ENCODE data around the gene PLCB1.
A peak's percentile ranks its signal among the peaks of the same experiment; 100 is the strongest.

PLCB1 gene

DNA sequence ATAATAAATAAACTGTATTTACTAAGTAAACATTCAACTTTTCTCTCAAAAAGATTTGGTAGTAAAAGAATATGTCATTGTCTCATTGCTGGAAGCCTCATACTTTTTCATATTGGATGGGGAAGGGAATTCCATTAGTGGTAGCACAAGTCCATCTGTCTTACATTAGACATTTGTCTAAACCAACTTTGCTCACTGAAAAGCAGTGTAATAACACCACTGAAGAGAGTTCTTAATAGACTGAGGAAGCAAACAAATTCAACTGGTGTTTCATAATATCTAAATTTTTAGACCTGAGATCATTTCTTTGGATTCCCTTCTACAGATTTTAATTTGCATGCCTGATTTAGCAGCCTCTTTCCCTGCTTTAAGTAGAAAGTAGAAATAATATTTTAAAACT is 62.7 kb downstream of the PLCB1 start:
- Mint-ChIP-seq H3K4me3 (no peak overlapping the region), H3K36me3 (no peaks in the 10 kb centered on the region), H3K27ac (no peak overlapping the region), H3K9me3 (peaks cover 8% of the 10 kb centered on the region), H3K27me3 (no peaks in the 10 kb centered on the region), H3K4me1 (no peaks in the 10 kb centered on the region)
- DNase-seq (ENCODE audit: low spot score in 2 of 2) (no peak), ATAC-seq (ENCODE audit: low read depth) (no peak)

DNA sequence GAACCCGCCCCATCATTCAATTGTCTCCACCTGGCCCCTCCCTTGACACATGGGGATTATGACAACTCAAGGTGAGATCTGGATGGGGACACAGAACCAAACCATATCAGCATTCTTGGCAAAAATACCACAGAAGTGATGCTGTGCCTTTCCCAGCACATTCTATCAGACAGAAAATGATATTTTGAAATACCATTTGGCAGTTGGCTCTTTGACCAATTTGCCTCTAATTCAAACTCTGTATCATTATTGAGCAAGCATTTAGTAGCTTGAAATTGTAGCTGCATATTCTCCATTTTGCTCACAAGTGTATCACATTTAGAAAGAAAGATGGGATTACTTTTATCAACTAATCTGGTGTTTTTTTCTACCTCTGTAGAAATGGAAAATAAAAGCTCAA is 64.0 kb downstream of the PLCB1 start:
- Mint-ChIP-seq H3K4me3 (no peak overlapping the region), H3K9me3 (peaks cover 8% of the 10 kb centered on the region), H3K27me3 (no peaks in the 10 kb centered on the region), H3K4me1 (no peaks in the 10 kb centered on the region), H3K36me3 (no peaks in the 10 kb centered on the region), H3K27ac (no peak overlapping the region)
- ATAC-seq (ENCODE audit: low read depth) = no peak
- DNase-seq (ENCODE audit: low spot score in 2 of 2) = no peak

DNA sequence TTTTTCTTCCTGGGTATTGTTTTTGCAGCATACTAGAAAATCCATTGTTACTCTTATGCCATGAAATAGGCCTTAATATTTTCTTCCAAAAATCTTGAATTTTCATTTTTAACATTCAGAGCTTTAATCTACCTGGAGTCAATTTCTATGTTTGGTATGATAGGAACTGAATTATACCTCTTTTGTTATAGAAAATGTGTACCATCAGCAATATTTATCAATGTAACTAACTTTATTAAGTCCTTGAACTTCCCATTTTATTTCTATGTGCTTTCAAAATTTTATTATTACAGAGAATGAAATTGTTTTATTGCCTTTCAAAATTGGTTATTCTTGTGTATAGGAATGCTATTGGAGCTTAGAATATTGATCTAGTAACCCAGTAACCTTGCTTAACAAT is 68.2 kb downstream of the PLCB1 start:
- ATAC-seq (ENCODE audit: low read depth) (no peak), DNase-seq (ENCODE audit: low spot score in 2 of 2) (no peak)
- Mint-ChIP-seq H3K27ac (no peak overlapping the region), H3K27me3 (peaks cover 10% of the 10 kb centered on the region), H3K4me1 (no peaks in the 10 kb centered on the region), H3K36me3 (peaks cover 2% of the 10 kb centered on the region), H3K4me3 (no peak overlapping the region), H3K9me3 (peaks cover 4% of the 10 kb centered on the region)

DNA sequence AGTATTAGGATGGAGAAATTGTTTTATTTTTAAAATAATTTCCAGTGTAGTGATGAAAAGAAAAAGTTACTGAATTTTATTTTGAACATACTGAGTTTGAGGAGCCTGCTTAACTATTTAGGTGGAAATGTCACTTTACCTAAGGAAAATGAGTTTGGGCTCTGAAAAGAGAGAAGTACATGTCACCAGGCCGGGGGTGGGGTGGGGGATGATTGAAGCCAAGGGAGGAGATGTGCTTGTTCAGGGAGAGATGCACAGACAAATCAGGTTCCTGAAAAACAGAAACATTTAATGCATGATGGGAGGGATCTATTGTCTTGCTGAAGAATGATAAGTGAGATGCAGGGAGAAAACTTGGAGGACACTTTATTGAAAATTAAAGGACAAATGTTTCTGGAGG is 71.3 kb downstream of the PLCB1 start:
- ATAC-seq (ENCODE audit: low read depth) = no peak
- peaks cover 3% of the 10 kb centered on the region for H3K9me3 Mint-ChIP-seq
- no peak overlapping the region for H3K27ac Mint-ChIP-seq
- peaks cover 10% of the 10 kb centered on the region for H3K27me3 Mint-ChIP-seq
- DNase-seq (ENCODE audit: low spot score in 2 of 2) = no peak
- no peaks in the 10 kb centered on the region for H3K4me1 Mint-ChIP-seq
- peaks cover 2% of the 10 kb centered on the region for H3K36me3 Mint-ChIP-seq
- H3K4me3 Mint-ChIP-seq = no peak overlapping the region

DNA sequence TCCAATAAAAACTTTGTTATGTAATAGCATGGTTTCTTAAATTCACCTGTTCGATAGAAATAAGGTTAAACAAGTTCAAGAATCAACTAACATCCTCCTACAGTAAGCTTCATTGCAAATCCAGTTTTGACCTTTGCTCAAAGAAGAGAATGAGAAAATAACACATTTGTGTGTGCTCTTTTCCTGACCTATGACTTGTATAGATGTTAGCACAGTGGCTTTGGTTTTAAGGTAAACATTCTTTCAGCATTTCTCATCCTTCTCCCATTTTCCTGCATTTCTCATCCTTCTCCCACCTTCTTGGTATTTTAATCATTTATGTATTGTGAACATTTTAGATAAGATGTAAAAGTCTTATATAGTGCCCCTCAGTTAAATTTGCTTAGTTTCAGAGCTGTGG is 73.9 kb downstream of the PLCB1 start:
- Mint-ChIP-seq H3K27me3 (peaks cover 10% of the 10 kb centered on the region), H3K9me3 (peaks cover 3% of the 10 kb centered on the region), H3K4me3 (no peak overlapping the region), H3K27ac (no peak overlapping the region), H3K4me1 (no peaks in the 10 kb centered on the region), H3K36me3 (peaks cover 2% of the 10 kb centered on the region)
- no peak for ATAC-seq (ENCODE audit: low read depth)
- no peak for DNase-seq (ENCODE audit: low spot score in 2 of 2)

DNA sequence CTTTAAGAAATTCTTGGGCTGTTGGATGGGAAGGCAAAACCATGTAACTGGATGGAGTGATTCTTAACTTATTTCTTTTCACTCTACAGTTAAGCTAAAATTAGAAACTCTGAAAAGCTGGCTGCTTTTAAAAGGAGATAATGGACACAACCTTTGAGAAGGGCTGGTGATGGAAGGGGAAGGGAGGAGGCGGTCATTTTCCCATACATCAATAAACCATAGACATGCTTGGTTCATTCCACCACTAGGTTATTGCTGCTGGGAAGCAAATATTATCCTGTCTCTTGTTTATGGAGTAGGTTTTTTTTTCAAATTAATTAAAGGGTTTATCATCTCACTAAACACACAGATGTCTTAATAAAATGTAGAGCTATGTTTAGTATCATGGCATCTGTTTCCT is 76.2 kb downstream of the PLCB1 start:
- Mint-ChIP-seq H3K27ac (no peak overlapping the region), H3K4me3 (no peak overlapping the region), H3K9me3 (no peaks in the 10 kb centered on the region), H3K4me1 (no peaks in the 10 kb centered on the region), H3K27me3 (peaks cover 6% of the 10 kb centered on the region), H3K36me3 (no peaks in the 10 kb centered on the region)
- DNase-seq (ENCODE audit: low spot score in 2 of 2) (no peak), ATAC-seq (ENCODE audit: low read depth) (no peak)

DNA sequence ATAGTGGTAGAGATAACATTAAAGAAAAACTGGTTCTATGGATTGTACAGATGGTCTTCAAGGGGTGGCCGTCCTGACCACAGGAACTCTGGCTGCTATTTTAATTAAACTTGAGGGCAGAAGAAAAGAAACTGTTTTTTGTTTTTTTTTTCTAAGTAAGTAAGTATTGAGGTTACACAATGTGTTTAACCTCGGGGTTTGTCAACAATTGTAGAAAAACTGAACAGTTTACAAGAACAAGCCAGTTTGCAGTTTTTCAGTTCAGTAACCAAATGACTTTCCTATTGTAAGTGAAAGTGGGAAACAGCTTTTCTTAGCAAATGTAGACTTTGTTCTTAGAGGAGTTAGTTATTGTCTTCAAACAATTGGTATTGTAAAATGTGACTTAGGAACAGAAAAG is 77.0 kb downstream of the PLCB1 start:
- Mint-ChIP-seq H3K27me3 (peaks cover 1% of the 10 kb centered on the region), H3K4me3 (no peak overlapping the region), H3K9me3 (no peaks in the 10 kb centered on the region), H3K4me1 (no peaks in the 10 kb centered on the region), H3K27ac (no peak overlapping the region), H3K36me3 (no peaks in the 10 kb centered on the region)
- DNase-seq (ENCODE audit: low spot score in 2 of 2) = no peak
- no peak for ATAC-seq (ENCODE audit: low read depth)

DNA sequence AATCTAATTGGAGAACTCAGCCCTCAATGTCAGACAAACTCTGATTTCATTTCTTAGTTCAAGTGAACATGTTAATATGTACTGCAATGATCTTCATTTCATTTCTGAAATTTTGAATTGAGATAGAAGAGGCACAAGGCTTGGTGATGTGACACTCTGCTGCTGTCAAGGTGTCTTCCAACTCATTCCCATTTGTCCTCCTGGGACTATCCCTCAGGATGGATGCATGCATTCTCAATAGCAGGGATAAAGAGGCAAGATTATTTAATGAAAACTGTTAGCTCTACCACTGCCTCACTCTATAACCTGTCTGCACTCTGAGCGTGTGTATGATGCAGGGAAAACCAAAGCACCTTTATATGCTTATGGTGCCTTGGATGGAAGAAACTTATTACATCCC is 78.7 kb downstream of the PLCB1 start:
- Mint-ChIP-seq H3K27ac (no peak overlapping the region), H3K27me3 (peaks cover 1% of the 10 kb centered on the region), H3K4me1 (no peaks in the 10 kb centered on the region), H3K36me3 (no peaks in the 10 kb centered on the region), H3K9me3 (no peaks in the 10 kb centered on the region), H3K4me3 (no peak overlapping the region)
- no peak for DNase-seq (ENCODE audit: low spot score in 2 of 2)
- ATAC-seq (ENCODE audit: low read depth) = no peak

DNA sequence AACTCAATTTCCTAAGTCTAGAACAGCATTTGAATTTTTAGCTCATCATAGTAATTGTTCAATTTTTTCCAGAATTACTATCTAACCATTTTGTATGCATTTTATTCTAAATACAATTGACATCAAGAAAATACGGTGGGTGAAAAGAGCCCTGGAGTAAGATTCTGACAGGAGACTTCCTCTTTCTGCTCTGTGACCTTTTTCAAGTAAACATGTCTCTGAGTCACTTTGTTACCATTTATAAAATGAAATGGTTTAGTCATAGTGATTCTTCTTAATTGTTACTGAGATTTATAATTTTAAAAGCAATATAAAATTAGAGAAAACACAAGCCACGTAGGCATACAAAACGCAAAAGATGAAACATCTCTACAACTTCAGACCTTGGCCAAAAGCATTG is 80.2 kb downstream of the PLCB1 start:
- no peaks in the 10 kb centered on the region for H3K4me1 Mint-ChIP-seq
- peaks cover 1% of the 10 kb centered on the region for H3K27me3 Mint-ChIP-seq
- ATAC-seq (ENCODE audit: low read depth) = no peak
- no peaks in the 10 kb centered on the region for H3K9me3 Mint-ChIP-seq
- DNase-seq (ENCODE audit: low spot score in 2 of 2) = no peak
- no peak overlapping the region for H3K4me3 Mint-ChIP-seq
- no peaks in the 10 kb centered on the region for H3K36me3 Mint-ChIP-seq
- no peak overlapping the region for H3K27ac Mint-ChIP-seq

DNA sequence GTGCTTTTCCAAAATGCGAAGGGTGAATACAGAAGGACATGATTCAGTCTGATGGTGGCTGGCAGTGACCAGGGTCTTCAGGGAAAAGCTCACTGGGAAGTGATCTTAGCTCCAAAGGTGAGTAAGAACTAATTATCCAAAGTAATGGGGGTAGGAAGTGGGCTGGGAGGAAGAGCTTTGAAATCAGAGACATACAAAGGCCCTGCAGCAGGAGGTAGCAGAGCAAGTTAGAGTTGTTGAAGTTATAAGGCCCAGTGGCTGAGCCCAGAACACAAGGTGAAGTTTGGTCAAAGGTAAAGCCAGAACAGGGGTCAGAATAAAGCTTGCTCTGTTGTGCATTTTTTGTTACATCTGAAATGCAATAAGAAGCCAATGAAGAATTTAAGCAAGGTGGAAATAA is 81.2 kb downstream of the PLCB1 start:
- Mint-ChIP-seq H3K27me3 (peaks cover 1% of the 10 kb centered on the region), H3K9me3 (no peaks in the 10 kb centered on the region), H3K4me3 (peak overlapping the region; percentile 28), H3K36me3 (no peaks in the 10 kb centered on the region), H3K27ac (no peak overlapping the region), H3K4me1 (no peaks in the 10 kb centered on the region)
- DNase-seq (ENCODE audit: low spot score in 2 of 2) (no peak), ATAC-seq (ENCODE audit: low read depth) (no peak)

DNA sequence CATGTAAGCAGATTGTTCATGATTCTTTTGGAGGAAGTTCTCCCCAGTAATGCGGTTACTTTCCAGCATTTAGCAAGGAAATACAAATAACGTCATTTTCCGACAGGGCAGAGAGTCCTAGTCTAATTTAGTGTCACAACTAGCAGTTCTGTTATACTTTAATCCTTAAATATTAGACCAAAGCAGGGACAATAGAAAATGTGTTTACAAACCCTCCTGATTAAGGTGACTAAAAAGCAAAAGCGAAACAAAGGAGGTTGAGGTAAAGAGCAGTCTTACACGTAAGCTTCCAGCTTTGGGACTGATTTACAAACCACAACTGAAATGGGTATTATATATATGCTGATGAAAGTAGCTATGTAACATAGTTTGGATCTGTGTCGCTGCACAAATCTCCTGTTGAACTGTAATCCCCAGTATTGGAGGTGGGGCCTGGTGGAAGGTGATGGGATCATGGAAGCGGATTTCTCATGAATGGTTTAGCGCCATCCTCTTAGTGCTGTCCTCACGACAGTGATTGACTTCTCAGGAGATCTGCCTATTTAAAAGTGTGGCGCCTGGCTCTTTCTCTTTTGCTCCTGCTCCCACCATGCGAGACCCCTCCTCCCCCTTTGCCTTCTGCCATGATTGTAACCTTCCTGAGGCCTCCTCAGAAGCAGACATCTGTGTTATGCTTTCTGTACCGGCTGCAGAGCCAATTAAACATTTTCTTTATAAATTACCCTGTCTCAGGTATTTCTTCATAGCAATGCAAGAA is 81.9 kb downstream of the PLCB1 start:
- Mint-ChIP-seq H3K27ac (no peak overlapping the region), H3K4me3 (peak overlapping the region; percentile 27), H3K4me1 (no peaks in the 10 kb centered on the region)

DNA sequence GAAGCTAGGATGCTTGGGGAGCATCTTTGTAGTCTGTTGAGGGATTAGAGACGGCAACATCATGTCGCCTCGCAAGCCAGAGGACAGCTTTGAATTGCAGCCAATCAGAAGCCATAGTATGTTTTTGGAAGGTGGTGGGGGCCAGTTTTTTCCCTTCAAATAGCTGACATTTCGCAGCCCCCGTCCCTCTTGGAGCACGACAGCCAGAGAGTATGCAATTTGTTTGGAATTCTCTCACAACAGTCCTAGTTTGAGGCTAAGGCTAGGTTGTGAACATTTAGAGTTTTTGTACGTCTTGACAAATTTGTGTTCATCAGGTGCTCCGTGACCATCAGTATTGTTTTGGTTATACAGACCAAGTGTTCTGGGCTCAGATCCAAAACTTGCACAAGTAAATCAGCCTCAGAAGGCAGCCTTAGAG is 83.3 kb downstream of the PLCB1 start:
- H3K9me3 Mint-ChIP-seq = no peaks in the 10 kb centered on the region
- no peaks in the 10 kb centered on the region for H3K4me1 Mint-ChIP-seq
- H3K27ac Mint-ChIP-seq = no peak overlapping the region
- H3K27me3 Mint-ChIP-seq = peaks cover 1% of the 10 kb centered on the region
- ATAC-seq (ENCODE audit: low read depth) (no peak), DNase-seq (ENCODE audit: low spot score in 2 of 2) (no peak)
- no peak overlapping the region for H3K4me3 Mint-ChIP-seq
- no peaks in the 10 kb centered on the region for H3K36me3 Mint-ChIP-seq

More for the DNA sequence above, 81.9 kb downstream of the PLCB1 start:
- ATAC-seq (ENCODE audit: low read depth) = no peak
- Mint-ChIP-seq H3K9me3 (no peaks in the 10 kb centered on the region), H3K27me3 (peaks cover 1% of the 10 kb centered on the region), H3K36me3 (no peaks in the 10 kb centered on the region)
- DNase-seq (ENCODE audit: low spot score in 2 of 2) = no peak

DNA sequence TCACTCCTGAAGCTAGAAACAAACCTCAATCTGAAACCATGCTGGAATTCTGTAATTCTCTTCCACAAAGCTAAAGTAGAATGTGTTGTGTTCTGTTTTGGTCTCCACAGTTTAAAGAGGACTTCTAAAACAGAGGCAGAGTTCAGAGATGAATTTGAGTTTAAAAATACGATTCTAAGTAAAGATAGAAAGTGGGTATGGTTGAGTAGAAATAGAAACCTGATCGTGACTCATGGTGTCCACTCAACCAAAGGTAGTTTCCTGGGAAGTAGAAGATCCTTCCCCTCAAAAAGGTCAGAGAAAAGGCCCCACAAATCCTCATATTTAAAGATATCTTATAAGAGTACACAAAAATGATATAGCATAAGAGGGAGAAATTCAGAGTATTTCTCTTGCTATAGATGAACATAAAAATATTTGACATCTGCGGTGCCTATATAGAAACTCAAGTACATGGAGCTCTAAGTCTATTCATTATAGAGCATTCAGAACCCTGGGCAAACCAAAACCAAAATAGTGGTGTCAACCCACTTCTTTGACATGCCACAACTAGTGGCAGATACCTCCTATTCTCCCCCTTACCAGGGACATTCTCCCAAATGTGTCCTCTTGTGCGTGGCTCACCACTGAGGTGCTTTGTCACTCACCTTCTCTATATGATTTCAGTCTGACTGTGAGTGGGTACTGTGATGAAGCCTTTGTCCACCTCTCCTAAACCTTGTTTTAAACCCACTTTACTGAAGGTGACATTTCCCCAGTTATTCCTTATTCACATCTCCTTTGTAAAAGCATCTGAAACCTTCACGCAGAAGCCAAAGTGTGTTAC is 84.5 kb downstream of the PLCB1 start:
- H3K9me3 Mint-ChIP-seq = no peaks in the 10 kb centered on the region
- H3K27ac Mint-ChIP-seq = no peak overlapping the region
- no peaks in the 10 kb centered on the region for H3K4me1 Mint-ChIP-seq
- H3K4me3 Mint-ChIP-seq = no peak overlapping the region
- DNase-seq (ENCODE audit: low spot score in 2 of 2) (no peak), ATAC-seq (ENCODE audit: low read depth) (no peak)
- H3K27me3 Mint-ChIP-seq = peaks cover 1% of the 10 kb centered on the region
- no peaks in the 10 kb centered on the region for H3K36me3 Mint-ChIP-seq

DNA sequence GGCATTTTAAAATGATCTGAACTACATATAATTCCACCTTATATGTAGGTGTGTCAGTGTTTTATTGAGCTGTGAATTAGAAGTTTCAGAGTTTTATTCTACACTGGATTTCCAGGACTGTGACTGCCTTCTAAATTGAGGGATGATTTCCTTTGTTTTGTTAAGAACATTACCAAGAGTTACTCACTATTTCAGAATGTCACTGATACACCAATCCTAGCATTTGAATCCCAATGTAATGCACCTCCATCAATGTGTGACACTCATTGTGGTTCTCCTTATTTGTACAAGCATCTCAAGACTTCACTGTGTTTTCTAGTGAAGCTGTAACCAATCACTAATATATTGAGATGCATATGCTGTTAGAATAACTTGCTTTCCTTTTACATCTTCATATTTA is 86.8 kb downstream of the PLCB1 start:
- Mint-ChIP-seq H3K27me3 (no peaks in the 10 kb centered on the region), H3K9me3 (no peaks in the 10 kb centered on the region), H3K4me3 (no peak overlapping the region), H3K36me3 (no peaks in the 10 kb centered on the region), H3K27ac (no peak overlapping the region), H3K4me1 (no peaks in the 10 kb centered on the region)
- DNase-seq (ENCODE audit: low spot score in 2 of 2) = no peak
- no peak for ATAC-seq (ENCODE audit: low read depth)

DNA sequence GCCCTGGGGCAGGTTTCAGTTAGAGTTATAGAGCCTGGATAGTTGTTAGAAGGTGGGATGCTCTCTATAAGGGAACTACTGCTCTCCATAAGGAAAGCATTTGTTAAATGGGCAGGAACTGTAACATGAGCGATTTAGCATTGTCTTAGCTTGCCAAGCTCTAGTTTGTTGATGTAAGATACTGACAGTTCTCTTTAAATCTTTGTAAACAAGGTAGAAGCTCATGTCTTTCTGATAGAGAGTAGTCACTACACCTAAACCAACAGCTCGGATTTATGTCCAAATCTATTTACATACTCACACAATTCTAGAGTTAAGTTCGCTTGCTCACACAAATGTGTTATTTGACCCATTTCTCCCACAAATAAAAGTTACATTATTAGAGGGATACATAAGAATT is 87.3 kb downstream of the PLCB1 start:
- H3K9me3 Mint-ChIP-seq = no peaks in the 10 kb centered on the region
- DNase-seq (ENCODE audit: low spot score in 2 of 2) (no peak), ATAC-seq (ENCODE audit: low read depth) (no peak)
- H3K4me1 Mint-ChIP-seq = no peaks in the 10 kb centered on the region
- H3K27ac Mint-ChIP-seq = no peak overlapping the region
- no peak overlapping the region for H3K4me3 Mint-ChIP-seq
- no peaks in the 10 kb centered on the region for H3K36me3 Mint-ChIP-seq
- no peaks in the 10 kb centered on the region for H3K27me3 Mint-ChIP-seq
